ENCODE measurements around the gene PCSK5. TPM values are rescaled to one million over a fixed set of nuclear protein-coding genes. Genes with fewer than 3 reads are reported as not detected.

PCSK5 gene
- total RNA-seq, 2 experiments from 2014 or later, result 0.76 TPM; not detected in 1

- Histone ChIP-seq H3K4me2 (ENCODE audit: low read length) (no peak overlapping the region), H3K79me2 (ENCODE audit: insufficient read depth, low read depth, low read length) (no peaks in the 10 kb centered on the region), H3K9me2 (ENCODE audit: insufficient read depth, low read length) (no peaks in the 10 kb centered on the region), H2AFZ (ENCODE audit: low read length) (no peak overlapping the region), H3K27ac (ENCODE audit: low read depth, low read length, poor library complexity, severe bottlenecking) (no peak overlapping the region), H3K4me3 (ENCODE audit: low read depth, low read length, poor library complexity, severe bottlenecking) (no peak overlapping the region), H3K4me1 (ENCODE audit: insufficient read depth, low read length, poor library complexity, severe bottlenecking) (no peaks in the 10 kb centered on the region), H4K20me1 (ENCODE audit: insufficient read depth, low read length) (no peaks in the 10 kb centered on the region), H3K9me3 (ENCODE audit: low read length) (no peaks in the 10 kb centered on the region), H3K36me3 (ENCODE audit: insufficient read depth, low read length) (no peaks in the 10 kb centered on the region)
- TF ChIP-seq EZH2phosphoT487 (IDR thresholded peaks at IDR 0.05; ENCODE audit: borderline replicate concordance, low read depth, low read length), result no peak
- no peak for TF ChIP-seq CTCF (conservative IDR thresholded peaks at IDR 0.05; ENCODE audit: low read length)
- CTCF ChIA-PET (ENCODE audit: unreplicated experiment), result no interaction called here
- intact Hi-C loops (cut with micrococcal nuclease; ENCODE audit: unreplicated experiment), result no loop called here
- no TSS peak for BruUV-seq (replicated peaks)
- no peak for DNase-seq (ENCODE audit: low spot score)
- POLR2A ChIA-PET, result interaction anchor here (0.9 kb wide), 1 partner anchor 20 kb away, joined by 3 read pairs; no protein-coding TSS in a partner anchor
Measured at GRCh38 chr9:76231001-76231400, 340.5 kb downstream of the PCSK5 start.

GRCh38 chr9:76232861-76233489 lies 342.5 kb downstream of the PCSK5 start:
- no peak for TF ChIP-seq EZH2phosphoT487 (IDR thresholded peaks at IDR 0.05; ENCODE audit: borderline replicate concordance, low read depth, low read length)
- Histone ChIP-seq H3K4me3 (ENCODE audit: low read depth, low read length, poor library complexity, severe bottlenecking) (no peak overlapping the region), H3K27ac (ENCODE audit: low read depth, low read length, poor library complexity, severe bottlenecking) (no peak overlapping the region), H3K36me3 (ENCODE audit: insufficient read depth, low read length) (no peaks in the 10 kb centered on the region), H3K4me2 (ENCODE audit: low read length) (no peak overlapping the region), H3K79me2 (ENCODE audit: insufficient read depth, low read depth, low read length) (no peaks in the 10 kb centered on the region), H3K9me3 (ENCODE audit: low read length) (no peaks in the 10 kb centered on the region), H3K9me2 (ENCODE audit: insufficient read depth, low read length) (no peaks in the 10 kb centered on the region), H4K20me1 (ENCODE audit: insufficient read depth, low read length) (no peaks in the 10 kb centered on the region), H3K4me1 (ENCODE audit: insufficient read depth, low read length, poor library complexity, severe bottlenecking) (no peaks in the 10 kb centered on the region), H2AFZ (ENCODE audit: low read length) (no peak overlapping the region)
- no TSS peak for BruUV-seq (replicated peaks)
- intact Hi-C loops (cut with micrococcal nuclease; ENCODE audit: unreplicated experiment), result no loop called here
- no peak for DNase-seq (ENCODE audit: low spot score)
- ChIA-PET CTCF (ENCODE audit: unreplicated experiment) (no interaction called here), POLR2A (no interaction called here)

GRCh38 chr9:76240578-76240977 lies 350.1 kb downstream of the PCSK5 start:
- Histone ChIP-seq H3K4me2 (ENCODE audit: low read length) (no peak overlapping the region), H3K9me3 (ENCODE audit: low read length) (no peaks in the 10 kb centered on the region), H3K9me2 (ENCODE audit: insufficient read depth, low read length) (no peaks in the 10 kb centered on the region), H3K4me1 (ENCODE audit: insufficient read depth, low read length, poor library complexity, severe bottlenecking) (no peaks in the 10 kb centered on the region), H3K79me2 (ENCODE audit: insufficient read depth, low read depth, low read length) (no peaks in the 10 kb centered on the region), H4K20me1 (ENCODE audit: insufficient read depth, low read length) (no peaks in the 10 kb centered on the region), H3K36me3 (ENCODE audit: insufficient read depth, low read length) (no peaks in the 10 kb centered on the region), H3K27ac (ENCODE audit: low read depth, low read length, poor library complexity, severe bottlenecking) (no peak overlapping the region), H2AFZ (ENCODE audit: low read length) (no peak overlapping the region), H3K4me3 (ENCODE audit: low read depth, low read length, poor library complexity, severe bottlenecking) (no peak overlapping the region)
- TF ChIP-seq CTCF (conservative IDR thresholded peaks at IDR 0.05; ENCODE audit: low read length) (no peak), EZH2phosphoT487 (IDR thresholded peaks at IDR 0.05; ENCODE audit: borderline replicate concordance, low read depth, low read length) (no peak)
- BruUV-seq (replicated peaks), result no TSS peak
- intact Hi-C loops (cut with micrococcal nuclease; ENCODE audit: unreplicated experiment), result no loop called here
- POLR2A ChIA-PET, result no interaction called here
- CTCF ChIA-PET (ENCODE audit: unreplicated experiment), result no interaction called here
- no peak for DNase-seq (ENCODE audit: low spot score)

All from OCI-LY7 (cell line).